Liver (tissue), 9 donors: ENCODE measurements around the gene SLU7. TPM values are rescaled to one million over a fixed set of nuclear protein-coding genes. Genes with fewer than 3 reads are reported as not detected.

Experiments
- DNase-seq: peaks from one replicate; pipeline ENCODE4 v3.0.0-alpha.2; 2017; ENCODE audit warnings: low spot score
- H3K27ac ChIP-seq, 2 donors: one replicate each; pipeline ENCODE4 v1.7.0; 2013; ENCODE audit warnings: inconsistent platforms in 2 of 2, low read length in 2 of 2, control low read depth in 1 of 2, low read depth in 1 of 2, mild to moderate bottlenecking in 1 of 2
- H3K27me3 ChIP-seq, 4 donors: one replicate each; pipeline versions ENCODE4 v1.6.1 to v1.7.0; 2013; ENCODE audit warnings: low read length in 3 of 4, inconsistent platforms in 1 of 4, mild to moderate bottlenecking in 1 of 4, moderate library complexity in 1 of 4; ENCODE audit not compliant: control insufficient read depth in 4 of 4, insufficient read depth in 4 of 4
- H3K36me3 ChIP-seq, 4 donors: one replicate each; pipeline versions ENCODE4 v1.6.1 to v1.7.0; 2013; ENCODE audit warnings: low read length in 3 of 4, mild to moderate bottlenecking in 3 of 4, low read depth in 1 of 4, moderate library complexity in 1 of 4; ENCODE audit not compliant: control insufficient read depth in 4 of 4, insufficient read depth in 3 of 4
- H3K4me1 ChIP-seq, 4 donors: one replicate each; pipeline versions ENCODE4 v1.6.1 to v1.7.0; 2013; ENCODE audit warnings: low read length in 3 of 4, mild to moderate bottlenecking in 3 of 4, moderate library complexity in 1 of 4; ENCODE audit not compliant: control insufficient read depth in 4 of 4, insufficient read depth in 4 of 4
- H3K4me3 ChIP-seq, 3 donors: one replicate each; pipeline versions ENCODE4 v1.6.1 to v1.7.0; 2013; ENCODE audit warnings: low read length in 3 of 3, control low read depth in 1 of 3, low read depth in 1 of 3, mild to moderate bottlenecking in 1 of 3
- H3K9ac ChIP-seq, 2 donors: one replicate each; pipeline ENCODE4 v1.7.0; 2013; ENCODE audit warnings: low read length in 2 of 2, mild to moderate bottlenecking in 2 of 2, moderate library complexity in 2 of 2, control low read depth in 1 of 2, low read depth in 1 of 2
- H3K9me3 ChIP-seq, 4 donors: one replicate each; pipeline versions ENCODE4 v1.6.1 to v1.7.0; 2013; ENCODE audit warnings: low read length in 3 of 4; ENCODE audit not compliant: control insufficient read depth in 4 of 4
- EGR1 ChIP-seq, 2 donors: IDR thresholded peaks; 2 replicates each; pipeline ENCODE4 v1.6.1; 2016 to 2018; ENCODE audit warnings: antibody characterized with exemption in 2 of 2, low read depth in 2 of 2
- FOXA1 ChIP-seq: IDR thresholded peaks from 2 replicates; pipeline ENCODE4 v1.6.1; 2016; ENCODE audit warnings: antibody characterized with exemption
- FOXA2 ChIP-seq: IDR thresholded peaks from 2 replicates; pipeline ENCODE4 v1.6.1; 2016; ENCODE audit warnings: antibody characterized with exemption
- GABPA ChIP-seq, 2 donors: IDR thresholded peaks in 1 of 2; conservative IDR thresholded peaks in 1 of 2; 2 replicates each; pipeline ENCODE4 v1.6.1; 2016; ENCODE audit warnings: antibody characterized with exemption in 2 of 2, mild to moderate bottlenecking in 1 of 2, moderate library complexity in 1 of 2
- HNF4A ChIP-seq, 2 donors: conservative IDR thresholded peaks; 2 replicates each; pipeline ENCODE4 v1.6.1; 2016; ENCODE audit warnings: antibody characterized with exemption in 2 of 2, mild to moderate bottlenecking in 2 of 2
- HNF4G ChIP-seq: IDR thresholded peaks from 2 replicates; pipeline ENCODE4 v1.6.1; 2016; ENCODE audit warnings: antibody characterized with exemption
- JUND ChIP-seq, 2 donors: IDR thresholded peaks; 2 replicates each; pipeline ENCODE4 v1.6.1; 2016; ENCODE audit warnings: antibody characterized with exemption in 2 of 2
- NR2F2 ChIP-seq: IDR thresholded peaks from 2 replicates; pipeline ENCODE4 v1.6.1; 2016; ENCODE audit warnings: antibody characterized with exemption
- RAD21 ChIP-seq, 2 donors: IDR thresholded peaks; 2 replicates each; pipeline ENCODE4 v1.6.1; 2016; ENCODE audit warnings: antibody characterized with exemption in 2 of 2, mild to moderate bottlenecking in 2 of 2
- RXRA ChIP-seq, 2 donors: IDR thresholded peaks; 2 replicates each; pipeline ENCODE4 v1.6.1; 2017 to 2018; ENCODE audit warnings: antibody characterized with exemption in 2 of 2, mild to moderate bottlenecking in 1 of 2
- SP1 ChIP-seq: IDR thresholded peaks from 2 replicates; pipeline ENCODE4 v1.6.1; 2018; ENCODE audit warnings: antibody characterized with exemption, mild to moderate bottlenecking
- TAF1 ChIP-seq: conservative IDR thresholded peaks from 2 replicates; pipeline ENCODE4 v1.6.1; 2016; ENCODE audit warnings: antibody characterized with exemption, mild to moderate bottlenecking
- YY1 ChIP-seq: IDR thresholded peaks from 2 replicates; pipeline ENCODE4 v1.6.1; 2016; ENCODE audit warnings: antibody characterized with exemption, mild to moderate bottlenecking
- WGBS: extraction: QIAGEN DNeasy Blood & Tissue Kit; methylation state at CpG from one replicate; pipeline ENCODE4 v1.1.7; 2013; 5-methylcytosine and 5-hydroxymethylcytosine counted together
- polyA plus RNA-seq, 2 donors: library from polyadenylated mRNA; stranded (reverse) in 1 of 2; unstranded in 1 of 2; fragments of 200-250 nt in 1 of 2; fragments of >200 nt in 1 of 2; fragmentation: Nextera tagmentation in 1 of 2; extraction: Ambion mirVana in 1 of 2; gene quantifications; one replicate each; pipeline versions ENCODE4 v1.2.1 to v1.2.3, GENCODE V29; 2013 to 2015
- total RNA-seq, 2 donors: library from RNA; depleted of rRNA; stranded (reverse); fragments of >200 nt; gene quantifications; one replicate each; pipeline ENCODE4 v1.2.3, GENCODE V29; 2014
- TF ChIP-seq, protein P1 (sequence below): IDR thresholded peaks from 2 replicates; pipeline ENCODE4 v1.6.1; 2016; ENCODE audit warnings: antibody characterized with exemption
- TF ChIP-seq, protein P2 (sequence below): IDR thresholded peaks from 2 replicates; pipeline ENCODE4 v1.6.1; 2016; ENCODE audit warnings: antibody characterized with exemption
- TF ChIP-seq, protein P3 (sequence below): IDR thresholded peaks from 2 replicates; pipeline ENCODE4 v1.6.1; 2016; ENCODE audit warnings: antibody characterized with exemption, mild to moderate bottlenecking
- TF ChIP-seq, protein P4 (sequence below): IDR thresholded peaks from 2 replicates; pipeline ENCODE4 v1.6.1; 2016; ENCODE audit warnings: antibody characterized with exemption
- TF ChIP-seq, protein P5 (sequence below): fragments of 150-350 bp; IDR thresholded peaks from 2 replicates; pipeline ENCODE4 v1.5.1; 2017; ENCODE audit warnings: improper control_type of control experiment, low read depth, low read length; ENCODE audit not compliant: missing input control
- donor health status: healthy.
- donor health status: healthy.
- donor health status: healthy.
- donor health status: healthy.
- donor health status: healthy.

Gene SLU7
- total and polyA plus RNA-seq, 4 donors = 7.1 to 21.8 (median 17.6) TPM

DNA sequence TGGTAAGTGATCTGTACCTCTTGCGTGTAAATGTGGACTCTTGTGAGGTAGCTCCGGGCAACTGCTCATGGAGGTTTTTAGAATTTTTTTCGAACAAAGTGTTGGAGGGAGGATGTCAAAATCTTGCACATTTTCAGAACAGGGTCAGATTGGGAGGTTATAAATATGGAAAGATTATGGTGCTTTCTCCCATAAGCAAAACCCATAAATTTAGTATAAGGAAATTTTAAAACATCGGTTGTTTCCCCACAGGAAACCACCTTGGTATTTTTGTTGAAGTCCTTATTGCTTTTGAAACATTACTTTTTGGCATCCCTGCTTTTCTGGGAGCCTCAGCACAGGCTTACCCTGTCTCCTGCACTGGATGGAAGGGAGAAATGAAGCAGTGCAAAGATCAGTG, 36.7 kb upstream of the SLU7 start:
- H3K36me3 ChIP-seq = no peaks in the 10 kb centered on the region
- H3K27ac ChIP-seq = no peak overlapping the region
- no peaks in the 10 kb centered on the region for H3K9me3 ChIP-seq
- TF ChIP-seq EGR1 (IDR thresholded peaks at IDR 0.05; ENCODE audit: low read depth in 2 of 2) (no peak), SP1 (no peak), FOXA1 (no peak), YY1 (no peak), FOXA2 (no peak), HNF4A (conservative IDR thresholded peaks at IDR 0.05) (no peak), HNF4G (no peak), JUND (IDR thresholded peaks at IDR 0.05) (no peak), RXRA (IDR thresholded peaks at IDR 0.05) (no peak), TAF1 (no peak)
- TF ChIP-seq, protein P1, sequence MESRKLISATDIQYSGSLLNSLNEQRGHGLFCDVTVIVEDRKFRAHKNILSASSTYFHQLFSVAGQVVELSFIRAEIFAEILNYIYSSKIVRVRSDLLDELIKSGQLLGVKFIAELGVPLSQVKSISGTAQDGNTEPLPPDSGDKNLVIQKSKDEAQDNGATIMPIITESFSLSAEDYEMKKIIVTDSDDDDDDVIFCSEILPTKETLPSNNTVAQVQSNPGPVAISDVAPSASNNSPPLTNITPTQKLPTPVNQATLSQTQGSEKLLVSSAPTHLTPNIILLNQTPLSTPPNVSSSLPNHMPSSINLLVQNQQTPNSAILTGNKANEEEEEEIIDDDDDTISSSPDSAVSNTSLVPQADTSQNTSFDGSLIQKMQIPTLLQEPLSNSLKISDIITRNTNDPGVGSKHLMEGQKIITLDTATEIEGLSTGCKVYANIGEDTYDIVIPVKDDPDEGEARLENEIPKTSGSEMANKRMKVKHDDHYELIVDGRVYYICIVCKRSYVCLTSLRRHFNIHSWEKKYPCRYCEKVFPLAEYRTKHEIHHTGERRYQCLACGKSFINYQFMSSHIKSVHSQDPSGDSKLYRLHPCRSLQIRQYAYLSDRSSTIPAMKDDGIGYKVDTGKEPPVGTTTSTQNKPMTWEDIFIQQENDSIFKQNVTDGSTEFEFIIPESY = no peak
- TF ChIP-seq, protein P2, sequence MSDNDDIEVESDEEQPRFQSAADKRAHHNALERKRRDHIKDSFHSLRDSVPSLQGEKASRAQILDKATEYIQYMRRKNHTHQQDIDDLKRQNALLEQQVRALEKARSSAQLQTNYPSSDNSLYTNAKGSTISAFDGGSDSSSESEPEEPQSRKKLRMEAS = no peak
- TF ChIP-seq, protein P3, sequence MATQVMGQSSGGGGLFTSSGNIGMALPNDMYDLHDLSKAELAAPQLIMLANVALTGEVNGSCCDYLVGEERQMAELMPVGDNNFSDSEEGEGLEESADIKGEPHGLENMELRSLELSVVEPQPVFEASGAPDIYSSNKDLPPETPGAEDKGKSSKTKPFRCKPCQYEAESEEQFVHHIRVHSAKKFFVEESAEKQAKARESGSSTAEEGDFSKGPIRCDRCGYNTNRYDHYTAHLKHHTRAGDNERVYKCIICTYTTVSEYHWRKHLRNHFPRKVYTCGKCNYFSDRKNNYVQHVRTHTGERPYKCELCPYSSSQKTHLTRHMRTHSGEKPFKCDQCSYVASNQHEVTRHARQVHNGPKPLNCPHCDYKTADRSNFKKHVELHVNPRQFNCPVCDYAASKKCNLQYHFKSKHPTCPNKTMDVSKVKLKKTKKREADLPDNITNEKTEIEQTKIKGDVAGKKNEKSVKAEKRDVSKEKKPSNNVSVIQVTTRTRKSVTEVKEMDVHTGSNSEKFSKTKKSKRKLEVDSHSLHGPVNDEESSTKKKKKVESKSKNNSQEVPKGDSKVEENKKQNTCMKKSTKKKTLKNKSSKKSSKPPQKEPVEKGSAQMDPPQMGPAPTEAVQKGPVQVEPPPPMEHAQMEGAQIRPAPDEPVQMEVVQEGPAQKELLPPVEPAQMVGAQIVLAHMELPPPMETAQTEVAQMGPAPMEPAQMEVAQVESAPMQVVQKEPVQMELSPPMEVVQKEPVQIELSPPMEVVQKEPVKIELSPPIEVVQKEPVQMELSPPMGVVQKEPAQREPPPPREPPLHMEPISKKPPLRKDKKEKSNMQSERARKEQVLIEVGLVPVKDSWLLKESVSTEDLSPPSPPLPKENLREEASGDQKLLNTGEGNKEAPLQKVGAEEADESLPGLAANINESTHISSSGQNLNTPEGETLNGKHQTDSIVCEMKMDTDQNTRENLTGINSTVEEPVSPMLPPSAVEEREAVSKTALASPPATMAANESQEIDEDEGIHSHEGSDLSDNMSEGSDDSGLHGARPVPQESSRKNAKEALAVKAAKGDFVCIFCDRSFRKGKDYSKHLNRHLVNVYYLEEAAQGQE = no peak
- TF ChIP-seq, protein P4, sequence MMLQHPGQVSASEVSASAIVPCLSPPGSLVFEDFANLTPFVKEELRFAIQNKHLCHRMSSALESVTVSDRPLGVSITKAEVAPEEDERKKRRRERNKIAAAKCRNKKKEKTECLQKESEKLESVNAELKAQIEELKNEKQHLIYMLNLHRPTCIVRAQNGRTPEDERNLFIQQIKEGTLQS = no peak
- TF ChIP-seq, protein P5, sequence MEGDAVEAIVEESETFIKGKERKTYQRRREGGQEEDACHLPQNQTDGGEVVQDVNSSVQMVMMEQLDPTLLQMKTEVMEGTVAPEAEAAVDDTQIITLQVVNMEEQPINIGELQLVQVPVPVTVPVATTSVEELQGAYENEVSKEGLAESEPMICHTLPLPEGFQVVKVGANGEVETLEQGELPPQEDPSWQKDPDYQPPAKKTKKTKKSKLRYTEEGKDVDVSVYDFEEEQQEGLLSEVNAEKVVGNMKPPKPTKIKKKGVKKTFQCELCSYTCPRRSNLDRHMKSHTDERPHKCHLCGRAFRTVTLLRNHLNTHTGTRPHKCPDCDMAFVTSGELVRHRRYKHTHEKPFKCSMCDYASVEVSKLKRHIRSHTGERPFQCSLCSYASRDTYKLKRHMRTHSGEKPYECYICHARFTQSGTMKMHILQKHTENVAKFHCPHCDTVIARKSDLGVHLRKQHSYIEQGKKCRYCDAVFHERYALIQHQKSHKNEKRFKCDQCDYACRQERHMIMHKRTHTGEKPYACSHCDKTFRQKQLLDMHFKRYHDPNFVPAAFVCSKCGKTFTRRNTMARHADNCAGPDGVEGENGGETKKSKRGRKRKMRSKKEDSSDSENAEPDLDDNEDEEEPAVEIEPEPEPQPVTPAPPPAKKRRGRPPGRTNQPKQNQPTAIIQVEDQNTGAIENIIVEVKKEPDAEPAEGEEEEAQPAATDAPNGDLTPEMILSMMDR = no peak
- H3K4me1 ChIP-seq = no peaks in the 10 kb centered on the region
- peaks cover 0 to 2% (median 0%) of the 10 kb centered on the region in 4 donors for H3K27me3 ChIP-seq
- WGBS = 84% methylated on average over 4 of the region's 4 CpGs
- no peak overlapping the region for H3K9ac ChIP-seq
- no peak for DNase-seq
- no peak overlapping the region for H3K4me3 ChIP-seq

DNA sequence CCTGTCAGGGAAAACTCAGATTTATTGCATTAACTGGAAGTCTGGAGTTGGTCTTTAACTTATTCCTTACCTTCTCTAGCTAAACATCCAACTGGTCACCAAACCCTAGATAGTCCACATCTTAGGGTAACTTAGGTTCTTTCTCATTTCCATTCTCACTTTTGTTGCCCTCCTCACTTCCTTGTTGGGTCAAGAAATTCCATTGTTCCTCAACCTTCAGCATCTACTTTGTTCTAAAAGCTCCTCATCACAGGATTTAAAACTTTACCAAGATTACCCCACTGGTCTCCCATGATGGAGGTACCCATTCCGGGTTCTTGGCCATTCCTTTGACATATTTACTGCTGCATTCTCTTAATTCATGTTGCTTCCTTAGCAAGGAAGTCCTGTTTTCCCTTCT, 34.9 kb upstream of the SLU7 start:
- Histone ChIP-seq H3K9me3 (no peaks in the 10 kb centered on the region), H3K4me3 (no peak overlapping the region), H3K36me3 (no peaks in the 10 kb centered on the region), H3K4me1 (no peaks in the 10 kb centered on the region), H3K27ac (no peak overlapping the region), H3K27me3 (peaks cover 0 to 2% (median 0%) of the 10 kb centered on the region in 4 donors), H3K9ac (no peak overlapping the region)
- 64% methylated on average over 1 of the region's 1 CpG for WGBS
- DNase-seq = no peak
- TF ChIP-seq FOXA1 = no peak
- no peak for TF ChIP-seq GABPA (IDR thresholded peaks at IDR 0.05 in 1 of 2, conservative IDR thresholded peaks at IDR 0.05 in 1 of 2)
- TF ChIP-seq NR2F2 = no peak
- no peak for TF ChIP-seq EGR1 (IDR thresholded peaks at IDR 0.05; ENCODE audit: low read depth in 2 of 2)
- TF ChIP-seq RXRA (IDR thresholded peaks at IDR 0.05) = no peak
- TF ChIP-seq, protein P5 = no peak
- TF ChIP-seq FOXA2 = no peak
- TF ChIP-seq JUND (IDR thresholded peaks at IDR 0.05) = no peak
- TF ChIP-seq, protein P3 = no peak
- TF ChIP-seq RAD21 (IDR thresholded peaks at IDR 0.05) = no peak
- TF ChIP-seq YY1 = no peak
